Activated CD4-positive, alpha-beta T cell treated with anti-CD3 and anti-CD28 coated beads, Interleukin-2, amount 10 ng/mL, durations not matched to agents 7 days and 5 days (primary cell): Measurements from ENCODE around the gene ITGB3. TPM values are rescaled to one million over a fixed set of nuclear protein-coding genes. Genes with fewer than 3 reads are reported as not detected.

Experiments used
- CTCF ChIA-PET: fragments of 350-600 bp; sonication (Branson Sonifier 250); formaldehyde crosslinking; loops from one replicate; lab custom pipeline; 2021; ENCODE audit warnings: antibody characterized with exemption; lab: Charles Lee
- POLR2A ChIA-PET: fragments of 350-600 bp; sonication (Branson Sonifier 250); formaldehyde crosslinking; loops from one replicate; lab custom pipeline; 2021; ENCODE audit warnings: antibody characterized with exemption; lab: Charles Lee
- DNase-seq: peaks from one replicate; pipeline ENCODE4 v3.0.0-alpha.2; 2020
- H3K27ac Mint-ChIP-seq: one replicate; pipeline ENCODE4 v1.8.0; 2021; ENCODE audit warnings: mild to moderate bottlenecking, moderate library complexity, mixed read lengths
- H3K27me3 Mint-ChIP-seq: one replicate; pipeline ENCODE4 v1.8.0; 2021; ENCODE audit warnings: mixed read lengths
- H3K36me3 Mint-ChIP-seq: one replicate; pipeline ENCODE4 v1.8.0; 2021; ENCODE audit warnings: low read depth, mixed read lengths
- H3K4me1 Mint-ChIP-seq: one replicate; pipeline ENCODE4 v1.8.0; 2021; ENCODE audit warnings: mixed read lengths
- H3K4me3 Mint-ChIP-seq: one replicate; pipeline ENCODE4 v1.8.0; 2021; ENCODE audit warnings: mild to moderate bottlenecking, moderate library complexity, mixed read lengths
- H3K9me3 Mint-ChIP-seq: one replicate; pipeline ENCODE4 v1.8.0; 2021; ENCODE audit warnings: mixed read lengths
- total RNA-seq, 2 experiments: library from RNA; stranded (reverse); gene quantifications; one replicate each; pipeline ENCODE4 v1.2.3, GENCODE V29; 2021

ITGB3 gene
- total RNA-seq = under 1 TPM; 0.52 to 0.98 TPM

GRCh38 chr17:47253541-47254402 lies at the start of gene ITGB3:
ITGB3 (plus strand) TSS chr17:47253827; CDS start chr17:47253862, 35 bp downstream.
- Mint-ChIP-seq H3K4me1 (peaks cover 35% of the 10 kb centered on the region), H3K4me3 (peak within 1 kb of the TSS; percentile 83), H3K9me3 (no peaks in the 10 kb centered on the region), H3K27me3 (peaks cover 70% of the 10 kb centered on the region), H3K36me3 (peaks cover 2% of the 10 kb centered on the region), H3K27ac (no peak within 1 kb of the TSS)
- CTCF ChIA-PET = no interaction called here
- peak; percentile 62 for DNase-seq
- POLR2A ChIA-PET = no interaction called here

GRCh38 chr17:47203984-47204721 lies 49.5 kb upstream of the ITGB3 start:
- ChIA-PET POLR2A (no interaction called here), CTCF (interaction anchor here (1.0 to 1.3 kb wide), 4 partner anchors 9 to 43 kb away, joined by 3 to 6 read pairs (median 4); partner anchors contain the start of gene CDC27)
- Mint-ChIP-seq H3K36me3 (no peaks in the 10 kb centered on the region), H3K27me3 (no peaks in the 10 kb centered on the region), H3K4me1 (peaks cover 60% of the 10 kb centered on the region), H3K27ac (peak overlapping the region; percentile 94), H3K9me3 (no peaks in the 10 kb centered on the region), H3K4me3 (peak overlapping the region; percentile 52)
- DNase-seq = peak; percentile 63

- H3K4me1 Mint-ChIP-seq = peaks cover 57% of the 10 kb centered on the region
- peak overlapping the region; percentile 94 for H3K27ac Mint-ChIP-seq
- DNase-seq = peak; percentile 49
- H3K9me3 Mint-ChIP-seq = no peaks in the 10 kb centered on the region
- CTCF ChIA-PET = interaction anchor here (0.6 to 1.3 kb wide), 2 partner anchors 16 to 90 kb away, joined by 3 read pairs; no protein-coding TSS in a partner anchor
- H3K4me3 Mint-ChIP-seq = peak overlapping the region; percentile 52
- POLR2A ChIA-PET = no interaction called here
- no peaks in the 10 kb centered on the region for H3K27me3 Mint-ChIP-seq
- H3K36me3 Mint-ChIP-seq = no peaks in the 10 kb centered on the region
Measured at GRCh38 chr17:47204722-47205418, 48.8 kb upstream of the ITGB3 start.

- CTCF ChIA-PET = interaction anchor here (0.6 to 1.3 kb wide), 3 partner anchors 15 to 377 kb away, joined by 3 read pairs; no protein-coding TSS in a partner anchor
- Mint-ChIP-seq H3K4me3 (peak overlapping the region; percentile 52), H3K9me3 (no peaks in the 10 kb centered on the region), H3K27ac (peak overlapping the region; percentile 94), H3K4me1 (peaks cover 51% of the 10 kb centered on the region), H3K36me3 (no peaks in the 10 kb centered on the region), H3K27me3 (no peaks in the 10 kb centered on the region)
- peak; percentile 85 for DNase-seq
- POLR2A ChIA-PET = no interaction called here
Measured at GRCh38 chr17:47205419-47205963, 48.1 kb upstream of the ITGB3 start.

DNA sequence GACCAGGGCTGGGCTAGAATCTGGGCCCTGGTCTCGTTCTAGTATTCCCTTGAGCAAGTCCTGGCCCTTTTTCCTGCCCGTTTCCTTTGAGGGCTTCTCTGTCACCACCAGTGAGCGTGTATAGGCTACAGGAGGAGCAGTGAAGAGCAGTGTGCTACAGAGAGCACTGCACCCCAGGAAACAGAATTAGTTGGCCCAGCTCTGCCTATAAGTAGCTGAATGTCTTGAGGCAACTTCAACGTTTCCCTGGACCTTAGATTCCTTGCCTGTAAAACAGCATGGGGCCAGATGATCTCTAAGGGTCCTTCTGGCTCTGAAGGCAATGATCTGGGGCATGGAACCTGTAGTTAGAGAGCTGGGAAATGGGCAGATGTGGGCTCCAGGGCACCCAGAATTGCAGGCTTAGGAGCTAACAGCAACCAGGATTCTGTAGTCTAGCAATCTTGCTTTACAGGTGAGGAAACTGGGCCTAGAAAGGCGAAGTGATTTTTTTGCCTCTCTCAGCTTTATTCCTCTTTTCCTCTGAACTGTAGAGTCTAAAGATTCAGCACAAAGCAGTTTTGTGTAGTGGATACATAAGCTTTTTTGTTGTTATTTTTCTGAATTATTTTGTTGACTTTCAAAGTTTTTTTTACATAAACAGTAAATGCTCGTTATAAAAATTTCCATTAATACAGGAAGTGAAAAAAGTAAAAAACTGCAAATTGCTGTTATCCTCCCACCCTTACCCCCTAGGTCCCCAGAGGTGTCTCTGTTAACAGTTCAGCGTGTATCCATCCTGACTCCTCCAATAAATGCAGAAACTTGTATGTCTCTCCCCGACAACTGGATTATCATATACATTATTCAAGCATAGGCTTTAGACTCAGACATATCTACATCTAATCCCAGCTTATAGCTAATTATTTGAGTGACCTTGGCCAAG lies 46.2 kb upstream of the ITGB3 start:
- peaks cover 47% of the 10 kb centered on the region for H3K4me1 Mint-ChIP-seq

GRCh38 chr17:47208744-47209488 lies 44.7 kb upstream of the ITGB3 start, which contains the start of gene MYL4:
MYL4 (plus strand) TSS chr17:47209348; CDS start chr17:47209423, 75 bp downstream.
- Mint-ChIP-seq H3K36me3 (no peaks in the 10 kb centered on the region), H3K9me3 (no peaks in the 10 kb centered on the region), H3K27ac (no peak within 1 kb of the TSS), H3K4me3 (no peak within 1 kb of the TSS), H3K27me3 (peaks cover 14% of the 10 kb centered on the region), H3K4me1 (peaks cover 39% of the 10 kb centered on the region)
- POLR2A ChIA-PET = interaction anchor here (0.6 kb wide), 1 partner anchor 196 kb away, joined by 3 read pairs; no protein-coding TSS in a partner anchor
- no peak for DNase-seq
- CTCF ChIA-PET = interaction anchor here (0.6 to 5.3 kb wide), 5 partner anchors 11 to 1039 kb away, joined by 3 to 30 read pairs (median 4); no protein-coding TSS in a partner anchor

More for the DNA sequence above, 46.2 kb upstream of the ITGB3 start:
- no peak for DNase-seq
- POLR2A ChIA-PET = interaction anchor here (0.7 kb wide), 1 partner anchor 13 kb away, joined by 6 read pairs; no protein-coding TSS in a partner anchor
- Mint-ChIP-seq H3K27me3 (peaks cover 7% of the 10 kb centered on the region), H3K4me3 (no peak overlapping the region), H3K9me3 (no peaks in the 10 kb centered on the region), H3K27ac (peak overlapping the region; percentile 34), H3K36me3 (no peaks in the 10 kb centered on the region)
- CTCF ChIA-PET = interaction anchor here (0.5 to 5.3 kb wide), 6 partner anchors 8 to 79 kb away, joined by 3 to 30 read pairs (median 4); no protein-coding TSS in a partner anchor

- no peaks in the 10 kb centered on the region for H3K9me3 Mint-ChIP-seq
- H3K27me3 Mint-ChIP-seq = peaks cover 14% of the 10 kb centered on the region
- ChIA-PET CTCF (interaction anchor here (0.6 to 5.3 kb wide), 6 partner anchors 10 to 1971 kb away, joined by 3 to 30 read pairs (median 3); no protein-coding TSS in a partner anchor), POLR2A (no interaction called here)
- H3K4me3 Mint-ChIP-seq = no peak overlapping the region
- H3K4me1 Mint-ChIP-seq = peaks cover 33% of the 10 kb centered on the region
- DNase-seq = no peak
- H3K27ac Mint-ChIP-seq = no peak overlapping the region
- no peaks in the 10 kb centered on the region for H3K36me3 Mint-ChIP-seq
Measured at GRCh38 chr17:47209499-47209898, 44.1 kb upstream of the ITGB3 start.

DNA sequence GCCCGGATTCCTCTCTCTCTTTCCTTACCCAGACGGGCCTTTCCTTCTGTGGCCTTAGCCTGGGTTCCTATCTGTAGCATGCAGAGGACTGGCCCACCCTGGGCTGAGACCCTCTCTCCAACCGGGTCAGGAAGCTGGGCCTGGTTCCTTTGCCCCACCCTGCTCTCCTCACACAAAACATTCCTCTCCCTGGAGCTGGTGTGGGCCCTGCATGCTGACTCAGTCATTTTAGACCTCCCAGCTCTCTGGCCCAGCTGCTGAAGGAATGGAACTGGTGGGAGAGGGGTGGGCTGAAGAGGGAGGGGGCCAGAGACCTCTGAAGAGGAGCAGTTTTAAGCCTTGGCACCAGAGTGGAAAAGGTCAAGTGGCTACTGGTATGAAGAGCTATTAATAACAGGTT lies 43.5 kb upstream of the ITGB3 start:
- Mint-ChIP-seq H3K9me3 (no peaks in the 10 kb centered on the region), H3K36me3 (no peaks in the 10 kb centered on the region), H3K27ac (no peak overlapping the region), H3K27me3 (peaks cover 14% of the 10 kb centered on the region), H3K4me3 (no peak overlapping the region), H3K4me1 (peaks cover 30% of the 10 kb centered on the region)
- ChIA-PET CTCF (interaction anchor here (0.6 to 5.3 kb wide), 7 partner anchors 10 to 1970 kb away, joined by 3 to 30 read pairs (median 3); no protein-coding TSS in a partner anchor), POLR2A (no interaction called here)
- DNase-seq = no peak

GRCh38 chr17:47210779-47211178 lies 42.8 kb upstream of the ITGB3 start:
- CTCF ChIA-PET = interaction anchor here (0.6 to 5.3 kb wide), 4 partner anchors 9 to 661 kb away, joined by 3 to 30 read pairs (median 4); no protein-coding TSS in a partner anchor
- H3K36me3 Mint-ChIP-seq = no peaks in the 10 kb centered on the region
- no peak overlapping the region for H3K4me3 Mint-ChIP-seq
- H3K27ac Mint-ChIP-seq = no peak overlapping the region
- DNase-seq = no peak
- H3K9me3 Mint-ChIP-seq = no peaks in the 10 kb centered on the region
- POLR2A ChIA-PET = no interaction called here
- peaks cover 16% of the 10 kb centered on the region for H3K27me3 Mint-ChIP-seq
- H3K4me1 Mint-ChIP-seq = peaks cover 26% of the 10 kb centered on the region

GRCh38 chr17:47212458-47212857 lies 41.2 kb upstream of the ITGB3 start:
- Mint-ChIP-seq H3K4me1 (peaks cover 22% of the 10 kb centered on the region), H3K27me3 (peaks cover 16% of the 10 kb centered on the region), H3K9me3 (no peaks in the 10 kb centered on the region), H3K27ac (no peak overlapping the region), H3K36me3 (no peaks in the 10 kb centered on the region), H3K4me3 (no peak overlapping the region)
- POLR2A ChIA-PET = no interaction called here
- CTCF ChIA-PET = interaction anchor here (1.3 kb wide), 1 partner anchor 9 kb away, joined by 3 read pairs; no protein-coding TSS in a partner anchor
- DNase-seq = no peak
